H9 (cell line): ENCODE measurements around the gene HOXA2. TPM values are rescaled to one million over a fixed set of nuclear protein-coding genes. Genes with fewer than 3 reads are reported as not detected.

ENCODE experiments used
- DNase-seq: peaks from one replicate; pipeline ENCODE4 v3.0.0-alpha.2; 2017
- H2AFZ ChIP-seq: one replicate; pipeline ENCODE4 v1.6.1; 2013; ENCODE audit warnings: mild to moderate bottlenecking, low read length, control low read depth, moderate library complexity
- H2AK5ac ChIP-seq: 2 replicates; pipeline ENCODE4 v1.6.1; 2013; ENCODE audit warnings: low read length, control low read depth, mixed read lengths; ENCODE audit not compliant: insufficient read length
- H2BK120ac ChIP-seq: one replicate; pipeline ENCODE4 v1.6.1; 2013; ENCODE audit warnings: low read depth, mild to moderate bottlenecking, low read length, control low read depth, inconsistent platforms; ENCODE audit not compliant: poor library complexity, severe bottlenecking
- H2BK12ac ChIP-seq: 2 replicates; pipeline ENCODE4 v1.6.1; 2013; ENCODE audit warnings: low read length, control low read depth, mixed read lengths, low read depth; ENCODE audit not compliant: insufficient read length
- H2BK15ac ChIP-seq: 2 replicates; pipeline ENCODE4 v1.6.1; 2013; ENCODE audit warnings: low read depth, low read length, control low read depth
- H2BK20ac ChIP-seq: one replicate; pipeline ENCODE4 v1.6.1; 2013; ENCODE audit warnings: low read depth, mild to moderate bottlenecking, low read length, control low read depth, inconsistent platforms; ENCODE audit not compliant: poor library complexity, severe bottlenecking
- H2BK5ac ChIP-seq: 2 replicates; pipeline ENCODE4 v1.6.1; 2013; ENCODE audit warnings: low read length, control low read depth, mixed read lengths; ENCODE audit not compliant: insufficient read length
- H3K14ac ChIP-seq: 2 replicates; pipeline ENCODE4 v1.6.1; 2013; ENCODE audit warnings: low read length, control low read depth; ENCODE audit not compliant: insufficient read depth
- H3K18ac ChIP-seq: 2 replicates; pipeline ENCODE4 v1.6.1; 2013; ENCODE audit warnings: low read depth, mild to moderate bottlenecking, mixed read lengths, low read length, control low read depth; ENCODE audit not compliant: insufficient read length
- H3K23ac ChIP-seq: 2 replicates; pipeline ENCODE4 v1.6.1; 2013; ENCODE audit warnings: low read length, control low read depth, mixed read lengths, low read depth; ENCODE audit not compliant: insufficient read length
- H3K23me2 ChIP-seq: 2 replicates; pipeline ENCODE4 v1.6.1; 2013; ENCODE audit warnings: low read depth, mild to moderate bottlenecking, mixed read lengths, low read length, control low read depth; ENCODE audit not compliant: insufficient read length, poor library complexity, severe bottlenecking
- H3K27ac ChIP-seq: 2 replicates; pipeline ENCODE4 v1.5.1; 2013; ENCODE audit warnings: low read length, control low read depth, mixed read lengths, low read depth; ENCODE audit not compliant: insufficient read length
- H3K27me3 ChIP-seq: 2 replicates; pipeline ENCODE4 v1.6.1; 2013; ENCODE audit warnings: low read length, control low read depth, inconsistent platforms; ENCODE audit not compliant: insufficient read depth
- H3K4ac ChIP-seq: 2 replicates; pipeline ENCODE4 v1.6.1; 2013; ENCODE audit warnings: low read depth, mild to moderate bottlenecking, control low read depth, inconsistent platforms, low read length, moderate library complexity
- H3K4me1 ChIP-seq: 2 replicates; pipeline ENCODE4 v1.6.1; 2013; ENCODE audit warnings: low read length, control low read depth, inconsistent platforms; ENCODE audit not compliant: insufficient read depth
- H3K4me2 ChIP-seq: 2 replicates; pipeline ENCODE4 v1.6.1; 2013; ENCODE audit warnings: low read length, control low read depth, mixed read lengths; ENCODE audit not compliant: insufficient read length, insufficient read depth
- H3K56ac ChIP-seq: 2 replicates; pipeline ENCODE4 v1.6.1; 2013; ENCODE audit warnings: low read depth, mild to moderate bottlenecking, mixed read lengths, low read length, control low read depth; ENCODE audit not compliant: insufficient read length
- H3K79me1 ChIP-seq: 2 replicates; pipeline ENCODE4 v1.6.1; 2013; ENCODE audit warnings: low read depth, mild to moderate bottlenecking, moderate library complexity, low read length, control low read depth, inconsistent platforms; ENCODE audit not compliant: insufficient read depth, poor library complexity, severe bottlenecking
- H3K79me2 ChIP-seq: 2 replicates; pipeline ENCODE4 v1.6.1; 2013; ENCODE audit warnings: low read length, control low read depth, inconsistent platforms; ENCODE audit not compliant: insufficient read depth
- H3K9ac ChIP-seq: 2 replicates; pipeline ENCODE4 v1.6.1; 2013; ENCODE audit warnings: low read length, control low read depth, mixed read lengths; ENCODE audit not compliant: insufficient read length; ENCODE audit errors: extremely low read depth
- H3K9me3 ChIP-seq: one replicate; pipeline ENCODE4 v1.6.1; 2013; ENCODE audit warnings: low read depth, low read length, inconsistent platforms; ENCODE audit not compliant: control insufficient read depth
- H3T11ph ChIP-seq: one replicate; pipeline ENCODE4 v1.6.1; 2013; ENCODE audit warnings: mild to moderate bottlenecking, low read length, control low read depth, inconsistent platforms
- H4K20me1 ChIP-seq: one replicate; pipeline ENCODE4 v1.6.1; 2013; ENCODE audit not compliant: control insufficient read depth, insufficient read length, insufficient read depth
- H4K5ac ChIP-seq: 2 replicates; pipeline ENCODE4 v1.6.1; 2013; ENCODE audit warnings: low read depth, mild to moderate bottlenecking, mixed read lengths, low read length, control low read depth; ENCODE audit not compliant: insufficient read length
- H4K8ac ChIP-seq: replicated peaks from 2 replicates; pipeline ENCODE4 v1.6.1; 2013; ENCODE audit warnings: low read length, control low read depth, mixed read lengths, low read depth; ENCODE audit not compliant: insufficient read length
- H4K91ac ChIP-seq: 2 replicates; pipeline ENCODE4 v1.6.1; 2013; ENCODE audit warnings: low read depth, mild to moderate bottlenecking, moderate library complexity, mixed read lengths, low read length, control low read depth; ENCODE audit not compliant: insufficient read length
- H3K27ac Mint-ChIP-seq, 3 experiments: 2 replicates in 2 of 3; 3 replicates in 1 of 3; pipeline ENCODE4 v1.8.0; 2020 to 2021; ENCODE audit warnings: mixed read lengths in 3 of 3, mild to moderate bottlenecking in 1 of 3, moderate library complexity in 1 of 3
- H3K27me3 Mint-ChIP-seq: 2 replicates; pipeline ENCODE4 v1.8.0; 2021; ENCODE audit warnings: low read depth, mild to moderate bottlenecking, moderate library complexity, mixed read lengths
- H3K36me3 Mint-ChIP-seq, 3 experiments: 2 replicates in 2 of 3; 3 replicates in 1 of 3; pipeline ENCODE4 v1.8.0; 2020 to 2021; ENCODE audit warnings: low read depth in 3 of 3, mixed read lengths in 3 of 3; ENCODE audit not compliant: insufficient read depth in 1 of 3
- H3K4me1 Mint-ChIP-seq, 2 experiments: 2 replicates each; pipeline ENCODE4 v1.8.0; 2020; ENCODE audit warnings: mixed read lengths in 2 of 2
- H3K4me3 Mint-ChIP-seq, 2 experiments: 2 replicates in 1 of 2; 3 replicates in 1 of 2; pipeline ENCODE4 v1.8.0; 2020 to 2021; ENCODE audit warnings: mild to moderate bottlenecking in 2 of 2, mixed read lengths in 2 of 2, moderate library complexity in 1 of 2
- H3K9me3 Mint-ChIP-seq, 2 experiments: 2 replicates in 1 of 2; 3 replicates in 1 of 2; pipeline ENCODE4 v1.8.0; 2020; ENCODE audit warnings: mild to moderate bottlenecking in 2 of 2, mixed read lengths in 2 of 2, moderate library complexity in 1 of 2
- WGBS: extraction: QIAGEN DNeasy Blood & Tissue Kit; methylation state at CpG from one replicate; pipeline ENCODE4 v1.1.7; 2013; ENCODE audit warnings: missing lambda C conversion rate, low lambda C conversion rate, mixed read lengths; ENCODE audit not compliant: insufficient read length; ENCODE audit errors: extremely low coverage; 5-methylcytosine and 5-hydroxymethylcytosine counted together
- total RNA-seq: library from RNA; stranded (reverse); gene quantifications from 2 replicates; pipeline ENCODE4 v1.2.1, GENCODE V29; 2021
- TF ChIP-seq, protein P1 (sequence below): fragments of 200-600 bp; sonication (generic); conservative IDR thresholded peaks from 3 replicates; pipeline ENCODE4 v1.8.0; 2021; ENCODE audit warnings: antibody characterized with exemption, mild to moderate bottlenecking

The HOXA2 gene
- total RNA-seq, 1 experiment from 2014 or later: not detected

DNA sequence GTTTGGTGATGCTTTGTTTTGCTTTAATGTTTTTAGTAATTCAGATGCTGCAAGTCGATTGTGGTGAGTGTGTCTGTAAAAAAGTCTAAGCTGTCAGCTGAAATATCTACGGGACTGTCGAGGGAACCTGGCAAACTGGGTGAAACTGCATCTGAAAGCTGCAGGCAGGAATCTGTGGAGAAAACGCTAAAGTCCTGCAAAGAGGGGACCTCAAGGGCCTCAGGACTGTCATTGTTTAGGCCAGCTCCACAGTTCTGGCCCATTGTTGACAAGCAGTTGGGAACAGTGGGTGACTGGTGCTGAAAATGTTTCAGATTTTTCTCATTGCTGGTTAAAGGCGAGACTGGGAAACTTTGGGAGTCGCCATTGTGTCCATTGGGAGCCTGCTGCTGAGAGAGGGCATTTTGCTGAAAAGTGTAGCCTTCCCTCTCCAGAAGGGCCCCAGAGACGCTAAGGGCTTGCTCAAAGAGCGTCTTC lies 1.8 kb downstream of the HOXA2 start:
- Histone ChIP-seq H3K56ac (no peak overlapping the region), H2BK120ac (no peak overlapping the region), H3K9me3 (no peaks in the 10 kb centered on the region), H2BK5ac (no peak overlapping the region), H3K4ac (no peak overlapping the region), H3T11ph (no peak overlapping the region), H2BK20ac (no peak overlapping the region), H3K4me2 (peak overlapping the region; percentile 6), H3K14ac (no peak overlapping the region), H2BK15ac (no peak overlapping the region), H3K79me2 (no peaks in the 10 kb centered on the region), H3K27ac (no peak overlapping the region), H3K27me3 (peaks cover 96% of the 10 kb centered on the region), H3K79me1 (no peaks in the 10 kb centered on the region), H3K9ac (no peak overlapping the region), H3K18ac (no peak overlapping the region), H2BK12ac (no peak overlapping the region), H3K23ac (no peak overlapping the region), H4K20me1 (peaks cover 2% of the 10 kb centered on the region), H2AK5ac (no peak overlapping the region), H4K91ac (no peak overlapping the region), H3K4me1 (no peaks in the 10 kb centered on the region), H4K8ac (no peak overlapping the region), H4K5ac (no peak overlapping the region), H3K23me2 (peaks cover 5% of the 10 kb centered on the region), H2AFZ (no peak overlapping the region)
- TF ChIP-seq, protein P1, sequence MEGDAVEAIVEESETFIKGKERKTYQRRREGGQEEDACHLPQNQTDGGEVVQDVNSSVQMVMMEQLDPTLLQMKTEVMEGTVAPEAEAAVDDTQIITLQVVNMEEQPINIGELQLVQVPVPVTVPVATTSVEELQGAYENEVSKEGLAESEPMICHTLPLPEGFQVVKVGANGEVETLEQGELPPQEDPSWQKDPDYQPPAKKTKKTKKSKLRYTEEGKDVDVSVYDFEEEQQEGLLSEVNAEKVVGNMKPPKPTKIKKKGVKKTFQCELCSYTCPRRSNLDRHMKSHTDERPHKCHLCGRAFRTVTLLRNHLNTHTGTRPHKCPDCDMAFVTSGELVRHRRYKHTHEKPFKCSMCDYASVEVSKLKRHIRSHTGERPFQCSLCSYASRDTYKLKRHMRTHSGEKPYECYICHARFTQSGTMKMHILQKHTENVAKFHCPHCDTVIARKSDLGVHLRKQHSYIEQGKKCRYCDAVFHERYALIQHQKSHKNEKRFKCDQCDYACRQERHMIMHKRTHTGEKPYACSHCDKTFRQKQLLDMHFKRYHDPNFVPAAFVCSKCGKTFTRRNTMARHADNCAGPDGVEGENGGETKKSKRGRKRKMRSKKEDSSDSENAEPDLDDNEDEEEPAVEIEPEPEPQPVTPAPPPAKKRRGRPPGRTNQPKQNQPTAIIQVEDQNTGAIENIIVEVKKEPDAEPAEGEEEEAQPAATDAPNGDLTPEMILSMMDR: no peak
- H3K9me3 Mint-ChIP-seq: peaks cover 8 to 22% of the 10 kb centered on the region in 2 experiments
- H3K4me3 Mint-ChIP-seq: no peak overlapping the region; a peak in 1 of 5 replicates
- DNase-seq: no peak
- no peaks in the 10 kb centered on the region for H3K36me3 Mint-ChIP-seq
- no CpG with 5 or more reads among the region's 8 CpGs for WGBS
- peaks cover 23 to 51% of the 10 kb centered on the region in 2 experiments for H3K4me1 Mint-ChIP-seq
- H3K27me3 Mint-ChIP-seq: peaks cover 100% of the 10 kb centered on the region
- H3K27ac Mint-ChIP-seq: no peak overlapping the region; a peak in 1 of 7 replicates
